Neural progenitor cell (in vitro differentiated cells): Measurements from ENCODE around the gene BICD2.

Source experiments
- EZH2phosphoT487 ChIP-seq: fragments of 200-600 bp; sonication (generic); IDR thresholded peaks from 2 replicates; pipeline ENCODE4 v1.6.1; 2017; ENCODE audit warnings: antibody characterized with exemption
- TF ChIP-seq, protein P1 (sequence below): fragments of 200-600 bp; sonication (generic); IDR thresholded peaks from 2 replicates; pipeline ENCODE4 v1.5.1; 2017; ENCODE audit warnings: antibody characterized with exemption, mild to moderate bottlenecking

DNA sequence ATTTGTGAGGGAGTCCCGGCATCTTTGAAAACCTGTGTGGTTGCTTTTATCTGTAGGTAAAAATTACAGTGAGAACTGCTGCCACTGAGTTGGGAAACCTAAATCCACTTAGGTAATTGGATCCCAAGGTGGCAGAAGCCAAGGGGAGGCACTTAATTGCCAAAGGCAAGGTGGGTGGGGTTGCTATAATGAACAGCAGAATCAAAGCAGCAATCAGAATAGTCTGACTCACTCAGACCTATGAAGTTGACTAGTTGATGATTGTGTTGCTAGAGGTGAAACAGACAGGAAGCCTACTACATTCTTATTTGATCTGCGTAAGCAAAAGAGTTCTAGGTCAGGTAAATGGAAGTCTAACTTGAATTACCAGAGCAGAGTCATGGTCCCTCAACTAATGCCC is 17.3 kb upstream of the BICD2 start:
- TF ChIP-seq, protein P1, sequence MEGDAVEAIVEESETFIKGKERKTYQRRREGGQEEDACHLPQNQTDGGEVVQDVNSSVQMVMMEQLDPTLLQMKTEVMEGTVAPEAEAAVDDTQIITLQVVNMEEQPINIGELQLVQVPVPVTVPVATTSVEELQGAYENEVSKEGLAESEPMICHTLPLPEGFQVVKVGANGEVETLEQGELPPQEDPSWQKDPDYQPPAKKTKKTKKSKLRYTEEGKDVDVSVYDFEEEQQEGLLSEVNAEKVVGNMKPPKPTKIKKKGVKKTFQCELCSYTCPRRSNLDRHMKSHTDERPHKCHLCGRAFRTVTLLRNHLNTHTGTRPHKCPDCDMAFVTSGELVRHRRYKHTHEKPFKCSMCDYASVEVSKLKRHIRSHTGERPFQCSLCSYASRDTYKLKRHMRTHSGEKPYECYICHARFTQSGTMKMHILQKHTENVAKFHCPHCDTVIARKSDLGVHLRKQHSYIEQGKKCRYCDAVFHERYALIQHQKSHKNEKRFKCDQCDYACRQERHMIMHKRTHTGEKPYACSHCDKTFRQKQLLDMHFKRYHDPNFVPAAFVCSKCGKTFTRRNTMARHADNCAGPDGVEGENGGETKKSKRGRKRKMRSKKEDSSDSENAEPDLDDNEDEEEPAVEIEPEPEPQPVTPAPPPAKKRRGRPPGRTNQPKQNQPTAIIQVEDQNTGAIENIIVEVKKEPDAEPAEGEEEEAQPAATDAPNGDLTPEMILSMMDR, result no peak
- no peak for TF ChIP-seq EZH2phosphoT487
